PC-3 (cell line): Measurements from ENCODE around the gene CDC5L. TPM values are rescaled to one million over a fixed set of nuclear protein-coding genes. Genes with fewer than 3 reads are reported as not detected.

Source experiments
- ATAC-seq: fragments of 200-7000 bp; cut with Tn5 transposase; 2 replicates; pipeline ENCODE4 v1.9.1; 2020; ENCODE audit warnings: mild to moderate bottlenecking, moderate library complexity
- BruUV-seq: library from RNA; stranded (reverse); fragments of 400-500 nt; replicated peaks from 2 replicates; lab custom pipeline; 2021; lab: Mats Ljungman, UMichigan
- CTCF ChIA-PET: fragments of 300-600 bp; sonication (Branson Sonifier 250); formaldehyde crosslinking; loops from one replicate; lab custom pipeline; 2022; ENCODE audit warnings: antibody characterized with exemption; lab: Charles Lee
- POLR2A ChIA-PET: fragments of 300-600 bp; sonication (Branson Sonifier 250); formaldehyde crosslinking; loops from one replicate; lab custom pipeline; 2022; ENCODE audit warnings: antibody characterized with exemption; ENCODE audit not compliant: unreplicated experiment; lab: Charles Lee
- DNase-seq: peaks from one replicate; pipeline ENCODE4 v3.0.0-alpha.2; 2015
- H2AFZ ChIP-seq: fragments of 300-600 bp; sonication (generic); 2 replicates; pipeline ENCODE4 v1.6.0; 2016; ENCODE audit warnings: antibody characterized with exemption, low read length
- H3F3A ChIP-seq: fragments of 300-600 bp; sonication (generic); one replicate; pipeline ENCODE4 v1.6.0; 2017; ENCODE audit warnings: antibody characterized with exemption, low read length, control low read depth, mild to moderate bottlenecking; ENCODE audit not compliant: unreplicated experiment
- H3K27ac ChIP-seq: fragments of 300-600 bp; sonication (generic); 2 replicates; pipeline ENCODE4 v1.5.1; 2016; ENCODE audit warnings: mild to moderate bottlenecking, low read length
- H3K27me3 ChIP-seq: fragments of 300-600 bp; sonication (generic); 2 replicates; pipeline ENCODE4 v1.6.1; 2016; ENCODE audit warnings: low read length, mixed read lengths
- H3K36me3 ChIP-seq: fragments of 300-600 bp; sonication (generic); 2 replicates; pipeline ENCODE4 v1.6.1; 2016; ENCODE audit warnings: low read depth, mixed run types, low read length, mixed read lengths
- H3K4me1 ChIP-seq: fragments of 300-600 bp; sonication (generic); 2 replicates; pipeline ENCODE4 v1.5.1; 2016; ENCODE audit warnings: low read length; ENCODE audit not compliant: insufficient read depth
- H3K4me2 ChIP-seq: fragments of 300-600 bp; sonication (generic); 2 replicates; pipeline ENCODE4 v1.6.0; 2016; ENCODE audit warnings: low read length
- H3K4me3 ChIP-seq: fragments of 300-600 bp; sonication (generic); 2 replicates; pipeline ENCODE4 v1.5.1; 2016; ENCODE audit warnings: mild to moderate bottlenecking, low read length, mixed read lengths
- H3K79me2 ChIP-seq: fragments of 300-600 bp; sonication (generic); 2 replicates; pipeline ENCODE4 v1.6.1; 2017; ENCODE audit warnings: low read length, mixed read lengths
- H3K9ac ChIP-seq: fragments of 300-600 bp; sonication (generic); 2 replicates; pipeline ENCODE4 v1.6.0; 2016; ENCODE audit warnings: mild to moderate bottlenecking, low read length
- H3K9me2 ChIP-seq: fragments of 300-600 bp; sonication (generic); replicated peaks from 2 replicates; pipeline ENCODE4 v1.6.1; 2016; ENCODE audit warnings: mixed run types, low read length, mixed read lengths
- H3K9me3 ChIP-seq: fragments of 300-600 bp; sonication (generic); 2 replicates; pipeline ENCODE4 v1.6.1; 2016; ENCODE audit warnings: low read length, mixed read lengths
- H4K20me1 ChIP-seq: fragments of 300-600 bp; sonication (generic); 2 replicates; pipeline ENCODE4 v1.6.1; 2016; ENCODE audit warnings: low read length, mixed read lengths
- EZH2 ChIP-seq: fragments of 300-600 bp; sonication (generic); IDR thresholded peaks from one replicate; pipeline ENCODE4 v1.6.1; 2017; ENCODE audit warnings: antibody characterized with exemption, mild to moderate bottlenecking, low read length; ENCODE audit not compliant: unreplicated experiment
- EZH2phosphoT487 ChIP-seq: fragments of 300-600 bp; sonication (generic); IDR thresholded peaks from 2 replicates; pipeline ENCODE4 v1.6.1; 2018; ENCODE audit warnings: mild to moderate bottlenecking, antibody characterized with exemption, low read length, borderline replicate concordance
- intact Hi-C: fragments of 100-400 bp; cut with micrococcal nuclease; formaldehyde crosslinking; loops from 2 replicates; pipeline ENCODE4 v1.9.0; 2023
- total RNA-seq: library from RNA; depleted of rRNA; stranded (reverse); fragments of >200 nt; gene quantifications from 2 replicates; pipeline ENCODE4 v1.2.3, GENCODE V29; 2014
- TF ChIP-seq, protein P1 (sequence below): fragments of 300-600 bp; sonication (generic); conservative IDR thresholded peaks from 2 replicates; pipeline ENCODE4 v1.5.1; 2017; ENCODE audit warnings: antibody characterized with exemption, low read depth, mild to moderate bottlenecking, low read length

The CDC5L gene
- total RNA-seq, 1 experiment from 2014 or later = 23.0 TPM

DNA sequence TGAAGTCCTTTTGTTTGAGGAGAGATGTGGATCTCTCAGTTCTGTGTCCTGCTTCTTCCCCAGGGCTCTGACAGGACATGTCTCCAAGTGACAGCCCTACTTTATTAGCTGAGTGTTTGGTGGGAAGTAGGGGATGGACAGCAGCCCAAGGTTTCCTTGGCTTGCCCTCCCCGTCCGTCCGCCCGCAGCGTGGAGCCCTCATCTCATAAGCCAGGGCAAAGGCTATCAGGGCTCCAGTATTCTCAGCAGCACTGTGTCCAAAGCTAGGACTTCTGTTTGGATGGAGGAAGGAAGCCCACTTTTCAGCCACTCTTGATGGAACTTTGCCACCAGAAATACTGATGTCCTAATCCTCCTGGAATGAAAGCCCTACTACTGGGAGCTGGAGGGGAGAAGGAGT is 13.6 kb downstream of the CDC5L start:
- no TSS peak for BruUV-seq
- CTCF ChIA-PET = no interaction called here
- Histone ChIP-seq H3K79me2 (peaks cover 18% of the 10 kb centered on the region), H3K27ac (no peak overlapping the region), H2AFZ (no peak overlapping the region), H3K27me3 (no peaks in the 10 kb centered on the region), H3K4me3 (no peak overlapping the region), H3K9me2 (no peaks in the 10 kb centered on the region), H4K20me1 (0 out of 2 replicates have a peak, but pooled peaks cover 5% of the 10 kb centered on the region), H3K9ac (no peak overlapping the region), H3K4me1 (peaks cover 11% of the 10 kb centered on the region), H3F3A (peaks cover 3% of the 10 kb centered on the region), H3K36me3 (peaks cover 76% of the 10 kb centered on the region), H3K9me3 (no peaks in the 10 kb centered on the region), H3K4me2 (no peak overlapping the region)
- DNase-seq (no peak), ATAC-seq (no peak)
- intact Hi-C loops = no loop called here
- TF ChIP-seq EZH2phosphoT487 = no peak
- TF ChIP-seq, protein P1, sequence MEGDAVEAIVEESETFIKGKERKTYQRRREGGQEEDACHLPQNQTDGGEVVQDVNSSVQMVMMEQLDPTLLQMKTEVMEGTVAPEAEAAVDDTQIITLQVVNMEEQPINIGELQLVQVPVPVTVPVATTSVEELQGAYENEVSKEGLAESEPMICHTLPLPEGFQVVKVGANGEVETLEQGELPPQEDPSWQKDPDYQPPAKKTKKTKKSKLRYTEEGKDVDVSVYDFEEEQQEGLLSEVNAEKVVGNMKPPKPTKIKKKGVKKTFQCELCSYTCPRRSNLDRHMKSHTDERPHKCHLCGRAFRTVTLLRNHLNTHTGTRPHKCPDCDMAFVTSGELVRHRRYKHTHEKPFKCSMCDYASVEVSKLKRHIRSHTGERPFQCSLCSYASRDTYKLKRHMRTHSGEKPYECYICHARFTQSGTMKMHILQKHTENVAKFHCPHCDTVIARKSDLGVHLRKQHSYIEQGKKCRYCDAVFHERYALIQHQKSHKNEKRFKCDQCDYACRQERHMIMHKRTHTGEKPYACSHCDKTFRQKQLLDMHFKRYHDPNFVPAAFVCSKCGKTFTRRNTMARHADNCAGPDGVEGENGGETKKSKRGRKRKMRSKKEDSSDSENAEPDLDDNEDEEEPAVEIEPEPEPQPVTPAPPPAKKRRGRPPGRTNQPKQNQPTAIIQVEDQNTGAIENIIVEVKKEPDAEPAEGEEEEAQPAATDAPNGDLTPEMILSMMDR = no peak
- no peak for TF ChIP-seq EZH2
- POLR2A ChIA-PET = no interaction called here

DNA sequence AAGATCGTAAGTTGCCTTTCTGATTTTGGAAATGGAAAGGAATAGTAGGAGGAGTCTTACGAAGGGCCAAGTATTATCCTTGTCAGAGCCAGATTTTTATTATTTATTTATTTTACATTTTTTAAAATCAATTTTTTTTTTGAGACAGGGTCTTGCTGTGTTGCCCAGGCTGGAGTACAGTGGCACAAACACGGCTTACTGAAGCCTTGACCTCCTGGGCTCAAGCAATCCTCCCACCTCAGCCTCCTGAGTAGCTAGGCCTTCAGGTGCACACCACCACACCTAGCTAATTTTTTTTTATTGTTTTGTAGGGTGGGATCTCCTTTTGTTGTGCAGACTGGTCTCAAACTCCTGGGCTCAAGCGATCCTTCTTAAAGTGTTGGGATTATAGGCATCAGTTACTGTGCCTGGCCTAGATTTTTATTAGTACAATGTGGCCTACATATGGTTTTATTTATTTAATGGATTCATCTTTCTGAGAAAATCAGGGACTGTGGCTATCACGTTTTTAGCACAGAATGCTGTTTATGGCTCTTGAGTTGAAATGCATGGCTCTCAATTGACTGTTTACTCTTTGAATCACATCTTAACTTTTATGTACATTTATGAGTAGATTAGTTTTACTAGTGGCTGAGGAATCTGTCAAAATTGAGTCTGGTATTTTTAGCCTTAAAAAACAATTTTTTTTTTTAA is 16.7 kb downstream of the CDC5L start:
- POLR2A ChIA-PET = no interaction called here

More for the DNA sequence above, 16.7 kb downstream of the CDC5L start:
- Histone ChIP-seq H4K20me1 (0 out of 2 replicates have a peak, but pooled peaks cover 5% of the 10 kb centered on the region), H3K79me2 (peaks cover 8% of the 10 kb centered on the region), H3K4me3 (no peak overlapping the region), H3K9me2 (no peaks in the 10 kb centered on the region), H3K27me3 (no peaks in the 10 kb centered on the region), H3K9ac (no peak overlapping the region), H2AFZ (no peak overlapping the region), H3F3A (peaks cover 3% of the 10 kb centered on the region), H3K4me1 (peaks cover 11% of the 10 kb centered on the region), H3K27ac (peak overlapping the region; percentile 24; the same call in 1 of the 2 replicates), H3K36me3 (peaks cover 73% of the 10 kb centered on the region), H3K9me3 (no peaks in the 10 kb centered on the region), H3K4me2 (no peak overlapping the region)
- BruUV-seq = no TSS peak
- TF ChIP-seq EZH2phosphoT487 = no peak
- TF ChIP-seq EZH2 = no peak
- TF ChIP-seq, protein P1 = no peak
- intact Hi-C loops = no loop called here
- CTCF ChIA-PET = interaction anchor here (0.6 kb wide), 1 partner anchor 52 kb away, joined by 3 read pairs; no protein-coding TSS in a partner anchor
- DNase-seq (peak; percentile 62), ATAC-seq (peak; percentile 92)
